HepG2 (cell line): ENCODE measurements around the gene TFF2. TPM values are rescaled to one million over a fixed set of nuclear protein-coding genes. Genes with fewer than 3 reads are reported as not detected.

Experiments
- ARNT ChIP-seq: fragments of 450-650 bp; IDR thresholded peaks from 2 replicates; pipeline ENCODE4 v1.6.1; 2017
- FOSL2 ChIP-seq: sonication (generic); formaldehyde crosslinking; IDR thresholded peaks from 2 replicates; pipeline ENCODE4 v1.4.0; 2020; ENCODE audit warnings: missing genetic modification reagents
- FOXA3 ChIP-seq: IDR thresholded peaks from 2 replicates; pipeline ENCODE4 v1.6.1; 2016; ENCODE audit warnings: missing genetic modification reagents, missing compliant biosample characterization
- FOXK2 ChIP-seq: fragments of 450-650 bp; IDR thresholded peaks from 2 replicates; pipeline ENCODE4 v1.6.1; 2016
- HINFP ChIP-seq: sonication (generic); formaldehyde crosslinking; IDR thresholded peaks from 2 replicates; pipeline ENCODE4 v1.4.0; 2020; ENCODE audit warnings: low read depth, mild to moderate bottlenecking, missing genetic modification reagents
- HMG20B ChIP-seq: conservative IDR thresholded peaks from 2 replicates; pipeline ENCODE4 v1.6.1; 2016; ENCODE audit warnings: missing genetic modification reagents, missing compliant biosample characterization
- KDM2A ChIP-seq: sonication (generic); formaldehyde crosslinking; IDR thresholded peaks from 2 replicates; pipeline ENCODE4 v1.4.0; 2020; ENCODE audit warnings: low read depth, missing genetic modification reagents, borderline replicate concordance
- LCORL ChIP-seq, 2 experiments: fragments of 450-650 bp in 1 of 2; sonication (generic) in 1 of 2; formaldehyde crosslinking in 1 of 2; IDR thresholded peaks; 2 replicates each; pipeline versions ENCODE4 v1.5.0 to v1.6.1; 2017 to 2020; ENCODE audit warnings: antibody characterized with exemption in 1 of 2, missing genetic modification reagents in 1 of 2
- NR2F1 ChIP-seq, 2 experiments: fragments of 450-650 bp in 1 of 2; formaldehyde crosslinking in 1 of 2; IDR thresholded peaks; 2 replicates each; pipeline versions ENCODE4 v1.5.0 to v1.6.1; 2016 to 2020; ENCODE audit warnings: mild to moderate bottlenecking in 1 of 2, missing compliant biosample characterization in 1 of 2, missing genetic modification reagents in 1 of 2, moderate library complexity in 1 of 2
- PHF21A ChIP-seq: sonication (generic); formaldehyde crosslinking; IDR thresholded peaks from 2 replicates; pipeline ENCODE4 v1.5.0; 2020; ENCODE audit warnings: mild to moderate bottlenecking, missing genetic modification reagents
- PLSCR1 ChIP-seq: sonication (generic); formaldehyde crosslinking; IDR thresholded peaks from 2 replicates; pipeline ENCODE4 v1.5.0; 2020; ENCODE audit warnings: missing genetic modification reagents, mild to moderate bottlenecking, borderline replicate concordance
- RARA ChIP-seq: IDR thresholded peaks from 2 replicates; pipeline ENCODE4 v1.6.1; 2016; ENCODE audit warnings: missing genetic modification reagents, missing compliant biosample characterization
- REST ChIP-seq, 2 experiments: IDR thresholded peaks; 2 replicates each; pipeline ENCODE4 v1.6.1; 2011 to 2012; ENCODE audit warnings: low read length in 2 of 2, borderline replicate concordance in 1 of 2, low read depth in 1 of 2, mild to moderate bottlenecking in 1 of 2, moderate library complexity in 1 of 2
- SP2 ChIP-seq: sonication (generic); formaldehyde crosslinking; IDR thresholded peaks from 2 replicates; pipeline ENCODE4 v1.5.1; 2020; ENCODE audit warnings: mild to moderate bottlenecking, missing genetic modification reagents
- SP4 ChIP-seq: sonication (generic); formaldehyde crosslinking; IDR thresholded peaks from 2 replicates; pipeline ENCODE4 v1.8.1; 2023; ENCODE audit warnings: mild to moderate bottlenecking, missing genetic modification reagents
- TFAP4 ChIP-seq: sonication (generic); IDR thresholded peaks from 2 replicates; pipeline ENCODE4 v1.6.1; 2016; ENCODE audit warnings: low read depth, borderline replicate concordance
- UBTF ChIP-seq: sonication (generic); formaldehyde crosslinking; IDR thresholded peaks from 2 replicates; pipeline ENCODE4 v1.4.0; 2020; ENCODE audit warnings: mild to moderate bottlenecking, missing genetic modification reagents
- ZMAT5 ChIP-seq: sonication (generic); formaldehyde crosslinking; IDR thresholded peaks from 2 replicates; pipeline ENCODE4 v1.5.0; 2020; ENCODE audit warnings: mild to moderate bottlenecking, low read depth, missing genetic modification reagents, borderline replicate concordance
- ZNF337 ChIP-seq: sonication (generic); formaldehyde crosslinking; IDR thresholded peaks from 2 replicates; pipeline ENCODE4 v1.5.1; 2020; ENCODE audit warnings: missing genetic modification reagents, low read depth, mild to moderate bottlenecking, borderline replicate concordance
- polyA plus RNA-seq, 8 experiments: library from polyadenylated mRNA; depleted of rRNA in 3 of 8; stranded (reverse) in 7 of 8; unstranded in 1 of 8; fragments of >200 nt; fragmentation: Illumina TruSeq in 4 of 8; extraction: Trizol in 4 of 8; gene quantifications; 2 replicates each; pipeline versions ENCODE4 v1.2.1 to v1.2.3, GENCODE V29; 2011 to 2016; ENCODE audit warnings: low read depth in 4 of 8, missing spikeins in 1 of 8, mixed read lengths in 1 of 8; ENCODE audit not compliant: insufficient read depth in 1 of 8
- total RNA-seq, 5 experiments: library from RNA; depleted of rRNA; stranded (reverse); fragments of >200 nt; fragmentation: Illumina TruSeq; extraction: Trizol; gene quantifications; 2 replicates each; pipeline ENCODE4 v1.2.3, GENCODE V29; 2016; ENCODE audit warnings: low read depth in 1 of 5

TFF2 gene
- total and polyA plus RNA-seq, 2 of the 13 experiments (the other 11 are each of a cell fraction or from before 2014, with no cell fraction given), result 1.5 TPM; not detected in 1

GRCh38 chr21:42366292-42367010 lies 15.7 kb upstream of the TFF2 start, which contains the start of gene TFF1 (continued):
- TF ChIP-seq HMG20B (CRISPR knock-in tag), result 0 out of 2 replicates have a peak, but pooled peaks have one; percentile 29
- TF ChIP-seq HINFP (CRISPR knock-in tag), result no peak
- TF ChIP-seq UBTF, result no peak
- no peak for TF ChIP-seq SP2
- TF ChIP-seq FOSL2 (CRISPR knock-in tag), result peak; percentile 89
- no peak for TF ChIP-seq REST (IDR thresholded peaks at IDR 0.05; ENCODE audit: borderline replicate concordance in 1 of 2, low read depth in 1 of 2, low read length in 2 of 2)
- no peak for TF ChIP-seq PLSCR1 (CRISPR knock-in tag)
- no peak for TF ChIP-seq ZNF337 (CRISPR knock-in tag)
- TF ChIP-seq FOXA3 (CRISPR knock-in tag), result peak; percentile 73
- no peak for TF ChIP-seq ZMAT5 (CRISPR knock-in tag)
- no peak for TF ChIP-seq LCORL (IDR thresholded peaks at IDR 0.05)
- TF ChIP-seq LCORL (CRISPR knock-in tag; IDR thresholded peaks at IDR 0.05), result no peak
- 0 out of 2 replicates have a peak, but pooled peaks have one; percentile 11 for TF ChIP-seq TFAP4
- no peak for TF ChIP-seq FOXK2
- 0 out of 2 replicates have a peak, but pooled peaks have one; percentile 27 for TF ChIP-seq PHF21A (CRISPR knock-in tag)
- no peak for TF ChIP-seq SP4 (CRISPR knock-in tag)
- TF ChIP-seq NR2F1 (CRISPR knock-in tag; IDR thresholded peaks at IDR 0.05), result peak; percentile 63 to 73; a peak in 2 of 4 replicates
- no peak for TF ChIP-seq ARNT
- TF ChIP-seq KDM2A (CRISPR knock-in tag), result peak; percentile 38; the same call in 1 of the 2 replicates
- peak; percentile 82 for TF ChIP-seq RARA (CRISPR knock-in tag)
